HS-5 (cell line): Measurements from ENCODE around the gene PTPRR.

ENCODE experiments used
- DNase-seq: peaks from one replicate; pipeline ENCODE4 v3.0.0-alpha.2; 2012; ENCODE audit warnings: low read depth

Gene PTPRR

GRCh38 chr12:70918321-70918720 is 2.2 kb downstream of the PTPRR start:
- no peak for DNase-seq

DNA sequence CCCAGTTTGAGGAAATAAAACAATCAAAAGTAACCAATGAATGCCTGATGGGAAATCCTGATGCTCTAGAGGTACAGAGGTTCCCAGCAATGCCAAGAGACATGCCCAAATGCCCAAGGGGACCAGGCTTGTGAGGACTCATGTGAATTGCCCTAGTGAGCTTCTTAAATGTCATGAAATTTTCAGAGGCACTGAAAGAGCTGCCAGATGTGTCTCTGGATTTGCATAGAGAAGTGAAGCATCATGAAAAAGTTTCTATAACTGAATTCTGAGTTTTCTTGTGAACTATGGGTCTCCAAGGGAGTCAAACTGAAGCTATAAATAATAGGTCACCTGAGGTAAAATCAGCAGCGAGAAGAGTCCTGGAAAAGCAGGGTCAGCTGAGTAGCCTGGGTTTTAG is 9.9 kb downstream of the PTPRR start:
- no peak for DNase-seq

DNA sequence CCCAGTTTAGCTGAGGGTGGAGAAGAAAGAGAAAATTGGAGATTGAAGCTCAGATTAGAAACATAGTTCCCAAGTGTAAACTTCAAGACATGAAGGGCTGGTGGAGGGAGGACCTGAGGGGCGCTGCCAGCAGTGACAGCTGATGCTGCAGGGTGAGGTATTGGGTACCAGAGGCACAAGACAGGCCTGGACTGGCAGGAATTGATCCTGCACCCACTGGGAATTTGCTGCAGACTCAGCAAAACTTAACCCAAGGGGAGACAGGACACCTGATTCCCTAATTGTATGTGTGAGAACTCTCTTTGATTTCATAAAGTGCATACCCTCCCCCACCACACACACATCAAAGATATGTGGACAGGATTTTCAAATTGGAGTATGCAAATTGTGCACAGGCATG is 11.6 kb downstream of the PTPRR start:
- DNase-seq = no peak

DNA sequence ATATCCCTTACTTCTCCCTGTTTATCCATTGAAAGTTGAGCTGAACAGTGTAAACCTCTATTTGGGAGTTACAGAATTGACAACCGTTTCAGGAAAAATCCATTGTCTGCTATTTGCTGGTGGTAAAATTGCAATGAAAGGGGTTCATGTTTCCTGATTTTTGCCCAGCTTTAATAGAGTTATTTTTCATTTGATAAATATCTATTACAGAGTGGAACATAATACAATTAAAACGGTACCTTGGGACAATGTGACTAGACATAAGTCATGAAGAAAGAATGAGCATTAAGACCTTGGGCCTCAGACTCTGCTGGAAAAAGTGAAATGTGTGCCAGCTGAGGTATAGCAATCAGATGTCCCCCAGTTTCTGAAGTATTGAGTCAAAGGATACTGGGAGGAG is 13.1 kb downstream of the PTPRR start:
- no peak for DNase-seq

GRCh38 chr12:70895956-70896355 is 24.6 kb downstream of the PTPRR start:
- no peak for DNase-seq

- DNase-seq = no peak
Measured at GRCh38 chr12:70892593-70892992, 27.9 kb downstream of the PTPRR start.

DNA sequence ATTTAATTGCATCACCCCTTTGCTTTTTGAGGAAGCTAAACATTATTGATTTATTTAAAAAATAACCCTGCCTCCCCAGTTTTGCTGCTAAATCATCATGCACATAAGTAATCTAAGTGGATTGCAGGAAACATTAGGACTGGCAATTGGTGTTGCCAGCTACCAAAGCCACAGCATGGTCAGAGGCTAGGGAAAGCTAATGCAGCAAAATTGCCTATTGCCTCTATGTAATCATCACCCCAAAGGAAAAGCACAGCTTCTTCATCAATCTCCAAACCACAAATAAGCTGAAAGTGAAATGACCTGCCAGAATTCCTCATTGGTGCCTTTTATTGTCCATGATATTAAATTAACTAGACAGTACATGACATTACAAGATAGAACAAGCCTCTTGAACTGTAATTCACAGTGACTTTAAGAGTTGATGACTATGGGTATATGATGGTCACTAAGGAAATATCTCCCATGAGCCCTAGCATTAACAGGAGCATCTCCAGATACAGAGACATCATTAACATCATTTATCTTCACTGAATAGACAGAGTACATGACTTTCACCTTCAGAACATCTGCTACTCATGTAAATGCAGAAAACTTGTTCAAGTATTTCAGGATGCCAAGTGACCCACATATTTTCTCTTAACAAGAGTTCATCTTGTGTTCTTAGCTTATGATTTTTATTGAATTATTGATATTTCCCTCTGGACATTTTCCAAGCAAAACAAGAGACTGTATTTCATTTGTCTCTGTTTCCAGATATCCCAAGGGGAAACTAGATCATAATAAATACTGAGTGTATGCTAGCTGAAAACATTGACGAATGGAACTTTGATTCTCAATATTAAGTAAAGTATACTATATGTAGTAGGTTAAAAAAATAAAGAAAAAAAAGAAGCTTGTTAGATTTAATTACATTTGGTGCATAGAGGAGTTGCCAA is 29.4 kb downstream of the PTPRR start:
- DNase-seq = no peak

GRCh38 chr12:70885956-70886355 is 34.6 kb downstream of the PTPRR start:
- no peak for DNase-seq

DNA sequence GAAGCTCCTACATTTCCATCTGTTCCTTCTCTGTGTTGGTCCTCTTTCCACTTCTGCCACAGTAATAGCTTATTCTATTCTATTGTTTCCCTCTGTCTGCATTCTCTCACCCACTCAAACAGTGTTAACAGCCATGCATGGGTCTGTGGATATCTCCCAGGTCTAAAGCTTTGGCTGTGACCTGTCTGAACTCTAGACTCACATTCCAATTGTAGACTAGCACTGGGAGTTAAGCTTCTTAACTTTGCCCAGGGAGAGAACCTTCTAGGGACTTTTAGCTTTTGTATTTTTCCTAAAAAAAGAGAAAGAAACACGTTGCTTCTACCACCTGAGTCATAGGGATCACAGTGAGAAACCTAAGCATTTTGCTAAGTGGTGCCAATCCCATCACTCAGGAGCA is 36.7 kb downstream of the PTPRR start:
- DNase-seq = no peak

- DNase-seq = no peak
Measured at GRCh38 chr12:70880744-70881143, 39.8 kb downstream of the PTPRR start.

- peak; percentile 39 for DNase-seq
Measured at GRCh38 chr12:70876952-70877351, 43.6 kb downstream of the PTPRR start.

DNA sequence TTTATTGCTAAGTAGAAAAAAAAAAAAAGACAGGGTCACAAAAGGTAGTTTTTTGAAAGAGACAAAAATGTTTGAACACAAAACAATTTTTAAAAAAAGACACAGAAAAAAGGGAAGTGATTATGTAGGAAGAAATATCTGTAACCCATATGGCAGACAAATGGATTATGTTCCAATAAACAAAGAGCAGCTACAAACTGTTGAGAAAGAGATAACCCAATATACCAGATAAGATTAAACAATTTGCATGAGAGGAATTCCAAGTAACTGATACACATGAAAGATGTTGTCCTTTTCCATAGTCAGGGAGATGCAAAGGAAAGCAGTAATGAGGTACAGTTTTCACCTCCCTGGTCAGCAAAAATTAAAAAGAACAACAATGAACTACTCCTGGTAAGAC is 44.9 kb downstream of the PTPRR start:
- DNase-seq = no peak

DNA sequence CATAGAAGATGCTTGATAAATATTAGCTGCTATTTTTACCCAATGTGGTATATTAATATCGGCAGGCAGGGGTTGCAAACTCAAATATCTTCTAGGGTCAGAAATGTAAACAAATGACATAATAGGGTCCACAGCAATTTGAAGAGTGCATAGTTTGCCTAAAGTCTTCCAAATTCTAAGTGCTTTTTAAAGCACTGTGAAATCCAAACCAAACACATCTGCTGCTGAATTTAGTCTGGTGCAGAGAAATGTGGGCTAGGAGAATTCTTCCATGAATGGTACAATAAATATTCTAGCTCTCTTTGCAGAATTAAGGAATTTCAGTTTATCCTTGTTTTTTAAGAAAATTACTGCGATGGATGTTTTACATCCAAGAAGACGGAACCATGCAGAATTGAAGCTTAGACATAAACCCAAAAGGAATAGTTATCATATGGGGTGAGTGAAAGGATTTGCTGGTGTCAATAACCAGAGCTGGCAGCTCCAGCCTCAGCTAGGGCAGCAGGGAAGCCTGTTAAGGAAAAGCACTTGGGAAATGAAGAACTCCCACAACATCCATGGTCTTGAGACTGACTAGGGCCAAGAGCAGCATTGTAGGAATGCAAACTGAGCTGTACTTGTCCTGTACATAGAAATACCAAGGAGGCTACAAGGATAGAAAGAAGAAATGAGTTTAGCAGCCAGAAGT is 65.5 kb downstream of the PTPRR start:
- DNase-seq = no peak

- DNase-seq = no peak
Measured at GRCh38 chr12:70854138-70854537, 66.4 kb downstream of the PTPRR start.

DNA sequence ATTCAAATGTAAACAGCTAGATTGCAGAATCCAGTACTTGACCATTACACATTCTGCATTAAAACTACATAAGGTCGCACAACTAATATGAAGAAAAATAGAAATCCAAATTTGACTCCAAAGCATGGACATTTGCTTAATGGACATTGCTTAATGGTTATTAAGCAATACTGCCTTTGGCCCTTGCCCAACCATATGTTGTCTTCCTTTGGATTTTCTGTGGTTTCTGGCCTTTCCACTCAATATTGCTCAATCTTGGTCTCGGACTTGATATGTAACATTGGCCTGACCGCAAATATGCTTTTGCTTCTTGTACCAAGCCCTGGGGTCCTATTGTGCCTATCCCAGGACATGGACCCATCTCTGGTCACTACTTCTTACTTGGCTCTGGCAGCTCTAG is 67.2 kb downstream of the PTPRR start:
- DNase-seq = no peak

GRCh38 chr12:70852416-70853150 is 68.0 kb downstream of the PTPRR start:
- DNase-seq = no peak

DNA sequence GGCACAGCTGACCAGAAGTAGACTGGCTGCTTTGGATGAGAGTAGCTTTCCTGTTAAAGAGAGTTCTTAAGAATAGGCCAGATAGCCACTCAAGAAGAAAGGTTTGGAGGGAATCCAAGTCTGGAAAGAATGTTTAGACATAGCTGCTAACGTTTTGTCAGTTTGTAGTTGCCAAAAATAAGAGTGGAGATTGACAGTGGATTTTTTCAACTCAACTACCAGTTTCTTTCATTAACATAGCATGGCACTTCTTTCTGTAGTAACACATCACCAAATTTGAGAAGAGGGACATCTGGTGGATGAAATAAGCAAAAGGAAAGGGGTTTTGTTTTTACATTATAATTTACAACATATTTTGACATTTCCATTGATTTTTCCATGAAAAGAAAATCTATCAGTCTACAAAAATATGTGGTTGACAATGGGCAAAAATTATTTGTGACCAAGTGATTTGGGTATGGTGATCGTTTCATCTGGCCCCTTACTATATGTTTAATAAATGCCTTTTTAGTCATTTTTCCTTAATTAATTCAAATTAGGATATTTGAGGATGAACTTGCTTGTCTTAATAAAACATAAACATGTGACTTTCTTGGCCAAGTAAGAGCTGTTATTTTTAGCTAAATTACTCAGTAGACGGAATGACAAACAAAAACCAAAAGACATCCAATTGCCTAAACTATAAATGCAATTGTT is 71.1 kb downstream of the PTPRR start:
- DNase-seq = no peak

- DNase-seq = no peak
Measured at GRCh38 chr12:70847871-70848270, 72.7 kb downstream of the PTPRR start.

GRCh38 chr12:70845268-70845667 is 75.3 kb downstream of the PTPRR start:
- DNase-seq = no peak

DNA sequence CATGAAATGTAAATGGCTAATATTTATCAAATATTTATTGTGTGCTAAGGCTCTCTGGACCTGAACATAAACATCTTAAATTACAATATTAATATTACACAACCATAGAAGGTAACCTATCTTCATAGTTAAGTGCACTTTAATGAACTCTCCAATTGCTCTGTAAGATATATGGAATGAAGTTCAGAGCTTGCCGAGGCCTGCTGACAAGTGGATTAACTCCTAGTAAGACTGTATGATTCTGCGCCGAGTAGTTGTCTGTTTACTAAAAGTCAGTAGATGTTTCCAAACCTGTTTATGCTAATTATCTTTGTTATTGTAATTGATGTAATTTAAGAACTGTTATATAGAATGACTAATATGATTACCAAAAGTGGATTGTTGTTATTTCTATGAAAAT is 77.2 kb downstream of the PTPRR start:
- DNase-seq = no peak

DNA sequence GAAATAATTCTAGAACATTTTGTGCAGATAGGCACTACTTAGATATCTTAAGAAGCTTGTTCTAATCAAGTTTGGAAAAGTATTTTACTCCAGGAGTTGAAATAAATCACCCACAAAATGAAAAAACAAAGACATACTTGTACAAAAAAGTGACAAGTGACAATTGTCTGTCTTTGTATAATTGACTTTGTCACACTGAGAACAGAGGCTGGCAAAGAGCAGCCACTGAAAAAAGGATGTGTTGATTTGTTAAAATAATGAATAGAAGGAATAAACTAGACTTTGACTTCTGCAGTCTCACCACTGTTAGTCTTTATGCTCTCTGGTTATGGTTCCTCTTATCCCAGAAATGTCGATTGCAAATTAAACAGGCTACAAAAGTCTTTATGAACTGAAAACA is 77.6 kb downstream of the PTPRR start:
- no peak for DNase-seq

DNA sequence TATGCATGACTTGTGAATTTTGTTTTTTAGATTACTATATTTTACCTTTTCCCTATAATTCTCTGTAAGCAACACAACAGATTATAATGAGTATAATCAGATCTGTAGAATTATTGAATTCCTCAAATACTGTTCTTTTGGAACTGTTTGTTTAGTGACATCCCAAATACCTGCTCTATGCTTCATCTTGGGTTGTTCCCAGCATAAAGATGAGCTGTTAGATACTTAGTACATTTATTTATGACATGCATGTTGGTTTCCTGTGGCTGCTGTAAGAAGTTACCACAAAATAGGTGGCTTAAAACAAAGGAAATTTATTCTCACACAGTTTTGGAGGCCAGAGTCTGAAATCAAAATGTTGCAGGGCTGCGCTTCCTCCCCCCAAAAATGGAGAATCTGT is 78.4 kb downstream of the PTPRR start:
- DNase-seq = no peak
